NT2/D1 (cell line): ENCODE measurements around the gene EFNA2.

Experiments used
- DNase-seq: peaks from one replicate; pipeline ENCODE4 v3.0.0-alpha.2; 2011; ENCODE audit warnings: low read depth, low spot score
- H3K27me3 ChIP-seq: 2 replicates; pipeline ENCODE4 v1.6.0; 2011; ENCODE audit warnings: mild to moderate bottlenecking; ENCODE audit not compliant: insufficient read length, insufficient read depth
- H3K36me3 ChIP-seq: 2 replicates; pipeline ENCODE4 v1.6.1; 2011; ENCODE audit warnings: mild to moderate bottlenecking, low read length, mixed read lengths; ENCODE audit not compliant: insufficient read depth, insufficient read length
- H3K4me1 ChIP-seq: 2 replicates; pipeline ENCODE4 v1.5.1; 2011; ENCODE audit not compliant: insufficient read depth, insufficient read length
- H3K4me3 ChIP-seq: 2 replicates; pipeline ENCODE4 v1.5.1; 2011; ENCODE audit warnings: low read depth; ENCODE audit not compliant: insufficient read length
- H3K9ac ChIP-seq: 2 replicates; pipeline ENCODE4 v1.6.0; 2011; ENCODE audit warnings: low read depth; ENCODE audit not compliant: insufficient read length
- H3K9me3 ChIP-seq: 2 replicates; pipeline ENCODE4 v1.5.1; 2011; ENCODE audit warnings: mild to moderate bottlenecking, low read length; ENCODE audit not compliant: insufficient read depth
- SUZ12 ChIP-seq: IDR thresholded peaks from 2 replicates; pipeline ENCODE4 v1.6.1; 2011; ENCODE audit not compliant: insufficient read length, insufficient read depth; ENCODE audit errors: extremely low read depth
- YY1 ChIP-seq: IDR thresholded peaks from 2 replicates; pipeline ENCODE4 v1.6.1; 2011; ENCODE audit not compliant: insufficient read length, insufficient read depth
- ZNF274 ChIP-seq: IDR thresholded peaks from 2 replicates; pipeline ENCODE4 v1.6.1; 2011; ENCODE audit warnings: mild to moderate bottlenecking, low read depth, low read length

Gene EFNA2

DNA sequence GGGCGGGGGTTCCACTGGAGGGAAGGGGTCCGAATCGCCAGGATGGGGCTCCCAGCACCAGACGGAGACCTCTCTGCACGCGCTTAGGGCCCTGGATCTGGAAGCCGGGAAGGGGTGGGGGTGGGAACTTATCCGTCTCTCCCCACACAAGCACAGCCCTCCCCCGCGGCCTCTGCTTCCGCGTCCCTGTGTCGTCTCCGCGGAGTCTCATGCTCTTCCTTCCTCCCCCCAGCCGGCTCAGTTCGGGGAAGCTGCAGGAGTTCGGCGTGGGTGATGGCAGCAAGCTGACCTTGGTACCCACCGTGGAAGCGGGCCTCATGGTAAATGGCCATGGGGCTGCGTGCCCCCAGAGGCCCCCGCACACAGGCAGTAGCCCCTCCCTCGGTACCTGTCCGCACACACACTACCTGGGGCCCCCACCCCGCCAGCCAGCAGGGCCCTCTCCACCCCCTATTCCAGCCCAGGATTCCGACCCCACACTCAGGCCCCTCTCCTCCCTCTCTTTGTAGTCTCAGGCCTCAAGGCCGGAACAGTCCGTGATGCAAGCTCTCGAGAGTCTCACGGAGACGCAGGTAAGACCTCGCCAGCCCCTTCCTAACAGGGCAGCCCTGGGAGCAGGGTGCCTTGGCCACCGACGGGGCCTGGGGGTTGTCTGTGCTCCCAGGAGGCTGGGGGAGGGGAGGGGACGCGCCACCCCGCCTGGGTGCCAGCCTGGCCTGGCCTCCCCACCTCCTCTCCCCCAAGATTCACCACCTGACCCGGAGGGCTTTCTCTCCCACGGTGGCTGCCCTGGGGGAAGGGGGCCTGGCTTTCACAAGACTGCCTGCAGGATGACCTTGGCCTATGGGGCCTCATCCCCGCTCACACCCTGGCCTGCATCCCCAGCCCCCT is 34.1 kb upstream of the EFNA2 start:
- Histone ChIP-seq H3K27me3 (no peaks in the 10 kb centered on the region), H3K9me3 (no peaks in the 10 kb centered on the region), H3K4me1 (peaks cover 30% of the 10 kb centered on the region), H3K36me3 (peaks cover 52% of the 10 kb centered on the region), H3K9ac (peak overlapping the region; percentile 96), H3K4me3 (peak overlapping the region; percentile 92)
- DNase-seq = no peak
- TF ChIP-seq ZNF274 = no peak
- no peak for TF ChIP-seq YY1

DNA sequence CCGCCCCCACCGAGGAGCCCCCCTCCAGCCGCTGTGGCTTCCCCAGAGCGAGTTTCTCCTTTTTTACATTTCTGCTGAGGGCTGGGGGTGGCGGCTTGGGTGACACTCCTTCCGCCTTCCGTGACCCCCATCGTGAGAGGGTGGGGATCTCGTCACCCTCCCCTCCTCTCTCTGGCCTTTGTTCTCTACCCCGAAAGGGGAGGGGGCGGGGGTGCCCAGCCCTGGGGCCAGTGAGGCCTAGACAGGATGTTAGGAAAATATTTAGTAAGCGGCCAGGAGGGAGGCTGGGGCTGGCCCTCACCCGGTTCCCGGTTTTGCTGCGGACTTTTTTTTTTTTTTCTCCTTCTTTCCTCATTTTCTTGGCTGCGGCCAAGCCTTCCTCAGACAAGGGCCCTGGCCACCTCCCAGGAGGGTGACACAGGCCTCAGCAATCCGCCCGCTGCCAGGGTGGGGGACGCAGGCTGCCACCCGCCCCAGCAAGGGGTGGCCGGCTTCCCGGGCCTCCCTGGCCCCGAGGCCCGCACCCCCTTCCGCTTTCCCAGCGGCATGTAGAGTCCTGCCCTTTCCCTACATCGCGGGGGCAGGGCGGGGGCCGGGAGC is 33.4 kb upstream of the EFNA2 start:
- Histone ChIP-seq H3K27me3 (no peaks in the 10 kb centered on the region), H3K9me3 (no peaks in the 10 kb centered on the region), H3K9ac (peak overlapping the region; percentile 96), H3K4me1 (peaks cover 33% of the 10 kb centered on the region), H3K36me3 (peaks cover 59% of the 10 kb centered on the region), H3K4me3 (peak overlapping the region; percentile 92)
- TF ChIP-seq ZNF274 (no peak), SUZ12 (no peak), YY1 (no peak)
- no peak for DNase-seq

DNA sequence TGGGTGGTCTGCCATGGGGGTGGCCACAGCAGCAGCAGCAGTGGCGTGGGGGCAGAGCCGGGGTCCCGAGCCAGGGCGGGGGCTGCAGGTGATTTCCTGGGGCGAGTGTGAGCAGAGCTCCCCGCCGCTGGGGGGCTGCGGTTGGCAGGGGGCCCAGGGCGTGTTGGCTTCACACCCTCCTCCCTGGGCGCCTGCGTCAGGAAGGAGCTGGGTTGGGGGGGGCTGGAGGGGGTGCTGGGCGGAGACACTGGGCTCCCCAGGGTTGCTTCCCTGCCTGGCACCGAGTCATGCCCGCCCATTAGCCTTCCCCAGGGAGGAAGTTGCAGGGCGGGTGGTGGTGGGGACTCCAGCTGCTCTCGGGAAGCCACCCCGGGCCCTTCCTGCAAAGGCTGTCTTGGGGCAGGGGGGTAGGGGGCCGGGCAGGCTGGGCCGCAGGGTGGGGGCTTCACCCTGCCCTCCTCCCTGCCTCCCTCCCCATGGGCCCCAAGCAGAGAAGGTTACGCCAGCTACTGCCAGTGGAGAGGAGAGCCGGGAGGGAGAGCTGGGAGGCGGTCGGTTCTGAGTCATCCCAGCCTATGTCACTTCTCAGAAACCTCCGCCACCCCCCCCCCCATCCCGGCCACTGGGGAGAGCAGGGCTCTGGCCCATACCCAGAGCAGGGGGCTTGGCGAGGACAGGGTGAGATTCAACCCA is 32.7 kb upstream of the EFNA2 start:
- peaks cover 29% of the 10 kb centered on the region for H3K4me1 ChIP-seq
- no peaks in the 10 kb centered on the region for H3K9me3 ChIP-seq
- peaks cover 65% of the 10 kb centered on the region for H3K36me3 ChIP-seq
- H3K27me3 ChIP-seq = no peaks in the 10 kb centered on the region
- TF ChIP-seq ZNF274 (no peak), SUZ12 (no peak), YY1 (no peak)
- peak overlapping the region; percentile 96 for H3K9ac ChIP-seq
- H3K4me3 ChIP-seq = peak overlapping the region; percentile 38
- DNase-seq = no peak

DNA sequence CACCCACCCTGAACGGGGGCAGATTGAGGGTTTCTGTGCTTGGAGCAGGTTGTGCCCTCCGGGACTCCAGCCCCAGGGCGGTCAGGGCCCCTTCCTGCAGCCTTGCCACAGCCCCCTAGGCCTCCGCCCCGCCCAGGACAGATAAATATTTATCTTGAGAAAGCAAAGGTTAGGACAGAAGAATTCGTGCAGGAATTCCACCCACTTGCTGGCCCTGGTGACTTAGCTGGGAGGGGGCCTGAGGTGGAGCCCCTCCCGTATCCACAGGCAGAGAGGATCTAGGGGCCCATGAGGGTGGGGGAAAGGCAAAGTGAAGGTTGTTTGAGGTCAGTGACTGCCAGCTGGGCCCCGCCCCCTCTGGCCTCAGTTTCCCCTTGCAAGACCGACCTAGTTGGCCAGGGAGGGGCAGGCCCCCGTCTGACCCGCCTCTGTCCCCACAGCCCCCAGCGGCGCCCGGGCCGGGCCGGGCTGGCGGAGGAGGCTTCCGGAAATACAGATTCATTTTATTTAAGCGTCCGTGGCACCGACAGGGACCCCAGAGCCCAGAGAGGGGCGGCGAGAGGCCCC is 32.1 kb upstream of the EFNA2 start:
- peaks cover 29% of the 10 kb centered on the region for H3K4me1 ChIP-seq
- no peak for TF ChIP-seq SUZ12
- no peak for TF ChIP-seq YY1
- no peak for TF ChIP-seq ZNF274
- H3K27me3 ChIP-seq = no peaks in the 10 kb centered on the region
- H3K4me3 ChIP-seq = no peak overlapping the region
- H3K36me3 ChIP-seq = peaks cover 70% of the 10 kb centered on the region
- H3K9ac ChIP-seq = peak overlapping the region; percentile 54
- DNase-seq = no peak
- no peaks in the 10 kb centered on the region for H3K9me3 ChIP-seq

DNA sequence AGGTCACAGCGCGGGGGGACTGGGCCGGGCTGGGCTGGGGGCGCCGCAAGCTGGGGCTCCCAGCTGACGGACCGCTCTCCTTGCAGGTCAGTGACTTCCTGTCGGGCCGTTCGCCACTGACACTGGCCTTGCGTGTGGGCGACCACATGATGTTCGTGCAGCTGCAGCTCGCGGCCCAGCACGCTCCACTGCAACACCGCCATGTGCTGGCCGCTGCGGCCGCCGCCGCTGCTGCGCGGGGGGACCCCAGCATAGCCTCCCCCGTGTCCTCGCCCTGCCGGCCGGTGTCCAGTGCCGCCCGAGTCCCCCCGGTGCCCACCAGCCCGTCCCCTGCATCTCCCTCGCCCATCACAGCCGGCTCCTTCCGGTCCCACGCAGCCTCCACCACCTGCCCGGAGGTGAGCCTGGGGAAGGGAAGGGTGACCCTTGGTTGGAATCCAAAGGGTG is 31.6 kb upstream of the EFNA2 start:
- no peak for TF ChIP-seq ZNF274
- TF ChIP-seq SUZ12 = no peak
- TF ChIP-seq YY1 = no peak
- Histone ChIP-seq H3K4me3 (no peak overlapping the region), H3K4me1 (peaks cover 30% of the 10 kb centered on the region), H3K27me3 (no peaks in the 10 kb centered on the region), H3K36me3 (peaks cover 70% of the 10 kb centered on the region), H3K9me3 (no peaks in the 10 kb centered on the region), H3K9ac (peak overlapping the region; percentile 54)
- DNase-seq = no peak

DNA sequence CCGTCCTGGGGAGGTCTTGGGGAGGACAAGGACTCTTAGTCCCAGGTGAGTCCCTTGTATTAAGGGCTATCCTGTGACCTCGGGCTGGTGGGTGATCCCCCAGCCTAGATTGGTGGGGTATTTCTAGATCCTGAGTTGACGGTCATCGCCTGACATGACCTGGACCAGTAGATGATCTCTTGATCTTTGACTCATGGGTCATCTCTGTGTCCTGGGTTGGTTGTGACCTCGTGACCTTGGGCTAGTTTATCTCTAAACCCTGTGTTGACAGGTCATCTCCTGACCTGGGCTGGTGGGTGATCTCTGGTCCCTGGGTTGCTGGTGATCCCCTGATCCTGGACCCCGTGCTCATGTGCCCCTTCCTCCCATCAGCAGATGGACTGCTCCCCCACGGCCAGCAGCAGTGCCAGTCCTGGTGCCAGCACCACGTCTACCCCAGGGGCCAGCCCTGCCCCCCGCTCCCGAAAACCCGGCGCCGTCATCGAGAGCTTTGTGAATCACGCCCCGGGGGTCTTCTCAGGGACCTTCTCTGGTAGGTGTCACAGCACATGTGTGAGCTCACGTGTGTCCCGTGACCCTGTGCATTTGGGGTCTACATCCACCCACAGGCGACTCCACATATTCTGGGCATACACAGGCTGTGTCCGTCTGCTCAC is 31.0 kb upstream of the EFNA2 start:
- TF ChIP-seq YY1 = no peak
- no peak for TF ChIP-seq ZNF274
- TF ChIP-seq SUZ12 = no peak
- Histone ChIP-seq H3K27me3 (no peaks in the 10 kb centered on the region), H3K4me1 (peaks cover 35% of the 10 kb centered on the region), H3K9ac (peak overlapping the region; percentile 54), H3K4me3 (no peak overlapping the region), H3K36me3 (peaks cover 70% of the 10 kb centered on the region), H3K9me3 (no peaks in the 10 kb centered on the region)
- DNase-seq = no peak
